Measurements from ENCODE around the gene VWF.
"Not testable (repeated sequence)": the region's sequence is repeated elsewhere in the genome, so short reads cannot be mapped to it uniquely, and the experiment has no call there.

The VWF gene

DNA sequence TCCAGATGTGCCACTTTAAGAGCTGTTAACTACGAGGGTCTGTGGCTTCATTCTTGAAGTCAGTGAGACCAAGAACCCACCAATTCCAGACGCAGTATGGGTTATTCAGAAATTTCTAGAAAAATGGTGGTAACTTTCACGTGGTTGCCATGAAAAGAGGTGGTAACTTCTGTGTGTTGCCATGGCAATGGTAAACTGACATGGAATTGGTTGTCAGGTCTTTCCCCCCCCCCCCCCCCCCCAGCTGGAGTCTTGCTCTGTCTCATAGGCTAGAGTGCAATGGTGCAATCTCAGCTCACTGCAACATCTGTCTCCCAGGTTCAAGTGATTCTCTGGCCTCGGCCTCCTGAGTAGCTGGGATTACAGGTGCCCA, 18.8 kb upstream of the VWF start:
- H3K4me3 ChIP-seq (ENCODE audit: low read depth, low read length): no peak overlapping the region
- TF ChIP-seq, protein P1, sequence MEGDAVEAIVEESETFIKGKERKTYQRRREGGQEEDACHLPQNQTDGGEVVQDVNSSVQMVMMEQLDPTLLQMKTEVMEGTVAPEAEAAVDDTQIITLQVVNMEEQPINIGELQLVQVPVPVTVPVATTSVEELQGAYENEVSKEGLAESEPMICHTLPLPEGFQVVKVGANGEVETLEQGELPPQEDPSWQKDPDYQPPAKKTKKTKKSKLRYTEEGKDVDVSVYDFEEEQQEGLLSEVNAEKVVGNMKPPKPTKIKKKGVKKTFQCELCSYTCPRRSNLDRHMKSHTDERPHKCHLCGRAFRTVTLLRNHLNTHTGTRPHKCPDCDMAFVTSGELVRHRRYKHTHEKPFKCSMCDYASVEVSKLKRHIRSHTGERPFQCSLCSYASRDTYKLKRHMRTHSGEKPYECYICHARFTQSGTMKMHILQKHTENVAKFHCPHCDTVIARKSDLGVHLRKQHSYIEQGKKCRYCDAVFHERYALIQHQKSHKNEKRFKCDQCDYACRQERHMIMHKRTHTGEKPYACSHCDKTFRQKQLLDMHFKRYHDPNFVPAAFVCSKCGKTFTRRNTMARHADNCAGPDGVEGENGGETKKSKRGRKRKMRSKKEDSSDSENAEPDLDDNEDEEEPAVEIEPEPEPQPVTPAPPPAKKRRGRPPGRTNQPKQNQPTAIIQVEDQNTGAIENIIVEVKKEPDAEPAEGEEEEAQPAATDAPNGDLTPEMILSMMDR (IDR thresholded peaks at IDR 0.05; ENCODE audit: low read depth, low read length, missing control alignments): no peak
- DNase-seq (ENCODE audit: low read depth): no peak

DNA sequence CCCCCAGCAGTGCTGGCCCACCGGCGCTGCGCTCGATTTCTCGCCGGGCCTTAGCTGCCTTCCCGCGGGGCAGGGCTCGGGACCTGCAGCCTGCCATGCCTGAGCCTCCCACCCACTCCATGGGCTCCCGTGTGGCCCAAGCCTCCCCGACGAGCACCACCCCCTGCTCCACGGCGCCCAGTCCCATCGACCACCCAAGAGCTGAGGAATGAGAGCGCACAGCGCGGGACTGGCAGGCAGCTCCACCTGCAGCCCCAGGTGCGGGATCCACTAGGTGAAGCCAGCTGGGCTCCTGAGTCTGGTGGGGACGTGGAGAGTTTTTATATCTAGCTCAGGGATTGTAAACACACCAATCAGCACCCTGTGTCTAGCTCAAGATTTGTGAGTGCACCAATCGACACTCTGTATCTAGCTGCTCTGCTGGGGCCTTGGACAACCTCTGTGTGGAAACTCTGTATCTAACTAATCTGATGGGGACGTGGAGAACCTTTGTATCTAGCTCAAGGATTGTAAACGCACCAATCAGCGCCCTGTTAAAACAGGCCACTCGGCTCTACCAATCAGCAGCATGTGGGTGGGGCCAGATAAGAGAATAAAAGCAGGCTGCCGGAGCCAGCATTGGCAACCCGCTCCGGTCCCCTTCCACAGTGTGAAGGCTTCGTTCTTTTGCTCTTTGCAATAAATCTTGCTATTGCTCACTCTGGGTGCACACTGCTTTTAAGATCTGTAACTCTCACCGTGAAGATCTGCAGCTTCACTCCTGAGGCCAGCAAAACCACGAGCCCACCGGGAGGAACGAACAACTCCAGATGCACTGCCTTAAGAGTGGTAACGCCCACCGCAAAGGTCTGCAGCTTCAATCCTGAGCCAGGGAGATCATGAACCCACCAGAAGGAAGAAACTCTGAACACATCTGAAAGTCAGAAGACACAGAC, 18.2 kb upstream of the VWF start:
- not testable (repeated sequence) for H3K4me3 ChIP-seq (ENCODE audit: low read depth, low read length); DNase-seq (ENCODE audit: low read depth)

DNA sequence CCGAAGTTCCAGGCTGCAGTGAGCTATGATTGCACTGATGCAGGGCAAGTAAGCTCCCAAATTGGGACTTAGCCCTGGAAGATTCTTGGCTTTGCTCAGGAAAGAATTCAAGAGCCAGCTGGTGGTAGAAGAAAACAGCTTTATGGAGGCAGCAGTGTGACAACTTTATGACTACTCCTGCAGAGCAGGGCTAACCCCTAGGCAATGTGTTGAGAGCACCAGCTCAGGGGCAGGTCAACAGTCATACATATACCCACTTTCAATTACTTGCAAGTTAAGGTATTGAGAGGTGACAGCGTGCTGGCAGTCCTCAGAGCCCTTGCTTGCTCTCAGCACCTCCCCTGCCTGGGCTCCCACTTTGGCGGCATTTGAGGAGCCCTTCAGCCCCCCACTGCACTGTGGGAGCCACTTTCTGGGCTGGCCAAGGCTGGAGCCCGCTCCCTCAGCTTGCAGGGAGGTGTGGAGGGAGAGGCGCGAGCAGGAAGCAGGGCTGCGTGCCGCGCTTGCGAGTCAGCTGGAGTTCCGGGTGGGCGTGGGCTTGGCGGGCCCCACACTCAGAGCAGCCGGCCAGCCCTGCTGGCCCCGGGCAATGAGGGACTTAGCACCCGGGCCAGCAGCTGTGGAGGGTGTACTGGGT, 17.4 kb upstream of the VWF start:
- not testable (repeated sequence) for DNase-seq (ENCODE audit: low read depth); H3K4me3 ChIP-seq (ENCODE audit: low read depth, low read length)

DNA sequence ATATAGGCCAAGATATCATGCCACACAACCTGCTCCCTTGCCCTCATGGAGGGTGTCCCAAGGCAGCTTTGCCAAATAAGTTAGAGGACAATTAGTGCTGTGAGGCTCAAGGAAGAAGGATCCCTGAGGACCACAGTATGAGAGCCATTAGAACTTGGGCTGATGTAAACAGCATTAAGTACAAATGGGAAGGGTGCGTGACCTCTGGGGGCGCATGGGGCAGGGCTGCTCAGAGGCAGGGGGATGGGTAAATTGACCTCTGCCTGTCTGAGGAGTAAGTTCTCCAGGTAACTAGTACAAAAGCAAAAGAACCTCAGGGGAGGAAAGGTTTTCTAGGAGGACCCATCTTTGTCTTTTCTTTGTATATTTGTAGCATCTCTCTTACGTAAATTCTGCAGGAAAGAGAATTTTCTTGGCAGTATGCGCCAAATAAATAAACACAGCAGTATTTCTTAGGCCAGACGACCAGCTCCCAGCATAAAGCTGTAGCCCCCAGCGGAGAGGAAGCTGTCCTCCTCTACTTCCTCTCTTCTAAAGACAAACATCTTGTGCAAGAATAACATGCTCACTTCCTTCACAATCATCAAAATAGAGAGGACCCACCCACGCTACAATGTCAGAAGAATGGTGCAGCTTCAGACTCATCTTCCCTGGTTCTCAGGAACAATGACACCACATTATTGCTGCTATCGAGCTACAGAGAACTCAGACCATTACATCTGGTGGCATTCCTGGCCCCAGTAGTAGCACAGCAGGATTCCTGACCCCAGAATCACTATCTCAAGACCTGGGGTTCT, 16.4 kb upstream of the VWF start:
- no peak overlapping the region for H3K4me3 ChIP-seq (ENCODE audit: low read depth, low read length)
- TF ChIP-seq, protein P1 (IDR thresholded peaks at IDR 0.05; ENCODE audit: low read depth, low read length, missing control alignments): no peak
- no peak for DNase-seq (ENCODE audit: low read depth)

DNA sequence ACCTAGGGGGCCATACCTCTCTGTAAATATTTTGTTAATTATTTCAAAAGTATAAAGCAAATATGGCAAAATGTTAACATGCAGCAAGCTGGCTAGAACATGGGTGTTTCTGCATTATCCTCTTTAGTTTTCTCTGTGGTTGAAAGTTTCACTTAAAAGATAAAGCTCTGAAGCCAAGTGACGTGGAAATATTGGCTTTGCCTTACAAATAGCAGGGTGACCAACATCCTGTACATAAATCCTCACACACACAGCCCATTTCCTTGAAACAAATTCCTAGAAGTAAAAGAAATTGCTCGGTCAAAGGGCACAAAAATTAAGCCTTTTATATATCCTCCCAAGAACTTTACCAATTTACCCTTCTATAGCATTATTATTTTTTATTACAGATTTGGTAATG, 10.6 kb upstream of the VWF start:
- DNase-seq (ENCODE audit: low read depth): no peak
- no peak overlapping the region for H3K4me3 ChIP-seq (ENCODE audit: low read depth, low read length)
- TF ChIP-seq, protein P1 (IDR thresholded peaks at IDR 0.05; ENCODE audit: low read depth, low read length, missing control alignments): no peak

DNA sequence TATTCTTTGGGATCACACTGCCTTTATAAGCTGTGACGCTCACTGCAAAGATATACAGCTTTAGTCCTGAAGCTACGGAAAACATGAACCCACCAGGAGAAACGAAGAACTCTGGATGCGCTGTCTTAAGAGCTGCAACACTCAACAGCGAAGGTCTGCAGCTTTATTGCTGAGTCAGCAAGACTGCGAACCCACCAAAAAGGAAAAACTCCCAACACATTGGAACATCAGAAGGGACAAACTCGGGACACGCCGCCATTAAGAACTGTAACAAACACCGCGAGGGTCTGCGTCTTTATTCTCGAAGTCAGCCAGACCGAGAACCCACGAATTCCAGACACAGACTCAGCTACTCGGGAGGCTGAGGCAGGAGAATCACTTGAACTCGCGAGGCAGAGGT, 9.2 kb upstream of the VWF start:
- no peak overlapping the region for H3K4me3 ChIP-seq (ENCODE audit: low read depth, low read length)
- DNase-seq (ENCODE audit: low read depth): no peak
- TF ChIP-seq, protein P1 (IDR thresholded peaks at IDR 0.05; ENCODE audit: low read depth, low read length, missing control alignments): no peak

DNA sequence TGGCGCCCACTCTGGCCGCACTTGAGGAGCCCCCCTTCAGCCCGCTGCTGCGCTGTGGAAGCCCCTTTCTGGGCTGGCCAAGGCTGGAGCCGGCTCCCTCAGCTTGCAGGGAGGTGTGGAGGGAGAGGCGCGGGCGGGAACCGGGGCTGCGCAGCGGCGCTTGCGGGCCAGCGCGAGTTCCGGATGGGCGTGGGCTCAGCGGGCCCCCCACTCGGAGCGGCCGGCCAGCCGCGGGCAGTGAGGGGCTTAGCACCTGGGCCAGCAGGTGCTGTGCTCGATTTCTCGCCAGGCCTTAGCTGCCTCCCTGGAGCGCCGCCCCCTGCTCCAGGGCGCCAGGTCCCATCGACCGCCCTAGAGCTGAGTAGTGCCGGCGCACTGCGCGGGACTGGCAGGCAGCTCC, 8.0 kb upstream of the VWF start:
- TF ChIP-seq, protein P1 (IDR thresholded peaks at IDR 0.05; ENCODE audit: low read depth, low read length, missing control alignments): no peak
- no peak overlapping the region for H3K4me3 ChIP-seq (ENCODE audit: low read depth, low read length)
- no peak for DNase-seq (ENCODE audit: low read depth)
